GM23248 (cell line): ENCODE data around the gene UROD. TPM values are rescaled to one million over a fixed set of nuclear protein-coding genes. Genes with fewer than 3 reads are reported as not detected.

Experiments
- DNase-seq: peaks from one replicate; pipeline ENCODE4 v3.0.0-alpha.2; 2015
- H2AFZ ChIP-seq: fragments of 200-600 bp; sonication (generic); 2 replicates; pipeline ENCODE4 v1.6.1; 2016; ENCODE audit warnings: antibody characterized with exemption
- H3F3A ChIP-seq: fragments of 200-600 bp; sonication (generic); 2 replicates; pipeline ENCODE4 v1.6.1; 2016; ENCODE audit warnings: mild to moderate bottlenecking, antibody characterized with exemption, mixed run types; ENCODE audit not compliant: insufficient read depth
- H3K27ac ChIP-seq: fragments of 200-600 bp; sonication (generic); 2 replicates; pipeline ENCODE4 v1.5.1; 2016; ENCODE audit warnings: mild to moderate bottlenecking
- H3K27me3 ChIP-seq: fragments of 200-600 bp; sonication (generic); replicated peaks from 2 replicates; pipeline ENCODE4 v1.6.1; 2016; ENCODE audit warnings: mild to moderate bottlenecking; ENCODE audit not compliant: insufficient read depth
- H3K36me3 ChIP-seq: fragments of 200-600 bp; sonication (generic); 2 replicates; pipeline ENCODE4 v1.6.1; 2016; ENCODE audit warnings: low read depth, mild to moderate bottlenecking
- H3K4me1 ChIP-seq: fragments of 200-600 bp; sonication (generic); 2 replicates; pipeline ENCODE4 v1.6.1; 2016; ENCODE audit warnings: mild to moderate bottlenecking; ENCODE audit not compliant: insufficient read depth
- H3K4me2 ChIP-seq: fragments of 200-600 bp; sonication (generic); one replicate; pipeline ENCODE4 v1.6.1; 2016; ENCODE audit warnings: mild to moderate bottlenecking; ENCODE audit not compliant: unreplicated experiment
- H3K4me3 ChIP-seq: fragments of 200-600 bp; sonication (generic); 2 replicates; pipeline ENCODE4 v1.5.1; 2016; ENCODE audit warnings: mild to moderate bottlenecking
- H3K79me2 ChIP-seq: fragments of 200-600 bp; sonication (generic); 2 replicates; pipeline ENCODE4 v1.6.1; 2016; ENCODE audit warnings: mild to moderate bottlenecking; ENCODE audit not compliant: insufficient read depth
- H3K9ac ChIP-seq: fragments of 200-600 bp; sonication (generic); 2 replicates; pipeline ENCODE4 v1.6.1; 2016; ENCODE audit warnings: mild to moderate bottlenecking
- H3K9me2 ChIP-seq: fragments of 200-600 bp; sonication (generic); 2 replicates; pipeline ENCODE4 v1.6.1; 2016; ENCODE audit warnings: mixed run types, mild to moderate bottlenecking, moderate library complexity; ENCODE audit not compliant: insufficient read depth
- H3K9me3 ChIP-seq: fragments of 200-600 bp; sonication (generic); one replicate; pipeline ENCODE4 v1.6.1; 2017; ENCODE audit warnings: low read depth
- H4K20me1 ChIP-seq: fragments of 200-600 bp; sonication (generic); 2 replicates; pipeline ENCODE4 v1.6.0; 2016; ENCODE audit not compliant: insufficient read depth
- EZH2 ChIP-seq: fragments of 200-600 bp; sonication (generic); IDR thresholded peaks from 2 replicates; pipeline ENCODE4 v1.6.1; 2018; ENCODE audit warnings: antibody characterized with exemption, mild to moderate bottlenecking; ENCODE audit not compliant: insufficient read depth, poor library complexity, severe bottlenecking
- EZH2phosphoT487 ChIP-seq: fragments of 200-600 bp; sonication (generic); IDR thresholded peaks from 2 replicates; pipeline ENCODE4 v1.6.1; 2018; ENCODE audit warnings: antibody characterized with exemption, moderate library complexity, mild to moderate bottlenecking, low read depth; ENCODE audit not compliant: insufficient read depth
- WGBS, 2 experiments: methylation state at CpG; one replicate each; pipeline ENCODE4 v1.1.6; 2015 to 2017; ENCODE audit warnings: low lambda C conversion rate in 2 of 2, low coverage in 1 of 2; ENCODE audit errors: missing lambda C conversion rate in 2 of 2; 5-methylcytosine and 5-hydroxymethylcytosine counted together
- in situ Hi-C: fragments of 300-500 bp; cut with MboI; formaldehyde crosslinking; loops from 2 replicates; pipeline ENCODE4 v1.15.0; 2020
- polyA plus RNA-seq: library from polyadenylated mRNA; unstranded; fragments of >200 nt; fragmentation: Nextera tagmentation; extraction: Ambion mirVana; gene quantifications from 2 replicates; pipeline ENCODE4 v1.2.1, GENCODE V29; 2016
- total RNA-seq: library from RNA; depleted of rRNA; stranded (reverse); fragments of >200 nt; shearing (Covaris generic); gene quantifications from 2 replicates; pipeline ENCODE4 v1.2.3, GENCODE V29; 2014

UROD gene
- total and polyA plus RNA-seq, 2 experiments from 2014 or later: 103 to 141 TPM

DNA sequence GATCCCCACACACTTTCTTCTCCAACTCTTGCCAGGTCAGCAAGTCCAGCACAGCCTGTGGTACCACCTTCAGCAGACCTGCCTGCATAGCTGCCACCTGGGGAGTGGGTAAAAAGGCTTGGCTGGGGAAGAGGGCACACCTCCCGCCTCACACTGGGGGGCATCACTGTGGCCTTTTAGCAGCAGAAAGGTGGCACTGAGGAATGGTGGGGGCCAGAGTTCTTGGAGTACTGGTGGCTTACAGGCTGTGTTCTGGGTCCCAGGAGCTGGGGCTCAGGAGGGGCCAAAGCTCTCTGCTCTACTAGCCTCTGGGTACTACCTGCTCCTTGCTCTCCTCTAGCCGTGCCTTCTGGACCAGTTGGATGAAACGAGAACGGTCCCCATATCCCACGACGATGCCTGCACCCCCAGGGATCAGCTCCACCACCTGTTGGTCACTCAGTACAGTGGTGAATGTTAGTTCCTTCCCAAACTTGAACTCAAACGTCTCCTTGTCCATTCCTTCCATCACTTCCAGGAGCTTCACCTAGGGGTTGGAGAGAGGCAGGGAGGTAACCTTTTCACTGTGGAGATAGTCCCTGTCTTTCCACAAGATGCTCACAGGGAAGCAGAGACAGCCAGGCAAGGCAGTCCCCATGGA lies 7.7 kb upstream of the UROD start:
- Histone ChIP-seq H3K27me3 (no peaks in the 10 kb centered on the region), H3F3A (no peaks in the 10 kb centered on the region; the same call in 1 of the 2 replicates), H2AFZ (no peak overlapping the region), H3K4me1 (no peaks in the 10 kb centered on the region), H3K4me2 (no peak overlapping the region), H3K4me3 (no peak overlapping the region), H3K36me3 (no peaks in the 10 kb centered on the region; the same call in 1 of the 2 replicates), H3K9ac (no peak overlapping the region), H3K27ac (no peak overlapping the region), H3K79me2 (peaks cover under 1% of the 10 kb centered on the region), H3K9me2 (no peaks in the 10 kb centered on the region), H3K9me3 (no peaks in the 10 kb centered on the region), H4K20me1 (no peaks in the 10 kb centered on the region)
- TF ChIP-seq EZH2phosphoT487 (no peak), EZH2 (no peak)
- WGBS, 2 experiments: 94% methylated on average over 7 of the region's 7 CpGs
- DNase-seq: no peak
- in situ Hi-C loops: loop anchor here (10.0 kb wide), 1 partner anchor 170 kb away; no protein-coding TSS in a partner anchor

DNA sequence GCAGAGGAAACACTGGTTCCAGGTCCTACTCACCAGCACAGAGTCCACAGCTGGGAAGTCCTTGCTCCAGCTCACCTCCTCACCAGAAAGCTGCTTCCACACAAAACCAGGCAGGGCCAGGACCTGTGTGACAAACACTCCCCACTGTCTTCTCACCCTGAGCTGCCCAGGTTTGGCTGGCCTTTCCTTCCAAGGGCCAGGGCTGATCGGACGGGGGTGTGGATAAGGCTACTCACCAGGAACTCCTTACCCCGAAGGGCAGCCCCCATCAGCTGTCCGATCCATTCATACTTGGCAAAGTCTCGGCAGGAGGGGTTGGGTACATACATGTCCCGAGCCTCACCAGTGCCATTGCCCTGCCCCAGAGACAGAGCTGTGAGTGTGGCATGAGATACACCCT lies 6.3 kb upstream of the UROD start:
- Histone ChIP-seq H3K4me1 (no peaks in the 10 kb centered on the region; the same call in 1 of the 2 replicates), H3K36me3 (no peaks in the 10 kb centered on the region; the same call in 1 of the 2 replicates), H4K20me1 (no peaks in the 10 kb centered on the region), H3F3A (no peaks in the 10 kb centered on the region), H3K9me3 (no peaks in the 10 kb centered on the region), H3K4me2 (no peak overlapping the region), H3K27ac (no peak overlapping the region), H3K79me2 (peaks cover 14% of the 10 kb centered on the region), H2AFZ (no peak overlapping the region), H3K9me2 (no peaks in the 10 kb centered on the region), H3K27me3 (no peaks in the 10 kb centered on the region), H3K9ac (no peak overlapping the region), H3K4me3 (no peak overlapping the region)
- 85 to 86% methylated on average over 6 of the region's 6 CpGs for WGBS, 2 experiments
- TF ChIP-seq EZH2: no peak
- no peak for TF ChIP-seq EZH2phosphoT487
- DNase-seq: no peak
- in situ Hi-C loops: loop anchor here (10.0 kb wide), 1 partner anchor 171 kb away; no protein-coding TSS in a partner anchor

DNA sequence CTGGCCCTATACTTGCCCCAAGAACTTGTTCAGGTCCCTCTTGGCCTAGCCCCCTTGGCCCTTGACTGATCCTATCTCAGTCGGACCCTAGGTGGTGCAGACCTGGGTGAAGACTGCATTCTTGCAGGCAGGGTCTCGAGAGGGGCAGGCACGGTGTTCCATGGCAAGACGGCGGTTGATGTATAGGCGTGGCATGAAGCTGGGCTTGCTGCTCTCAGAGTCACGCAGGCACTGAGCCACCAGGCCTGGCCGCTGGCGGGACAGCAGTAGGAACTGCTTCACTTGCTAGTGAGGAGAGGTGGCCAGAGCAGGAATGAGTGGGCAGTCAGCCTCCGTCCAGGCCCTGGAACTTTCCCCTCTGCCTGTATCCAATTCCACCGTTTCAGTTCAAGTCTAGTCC lies 4.7 kb upstream of the UROD start:
- Histone ChIP-seq H3K79me2 (peaks cover 19% of the 10 kb centered on the region), H2AFZ (no peak overlapping the region), H3K4me2 (no peak overlapping the region), H3K27me3 (no peaks in the 10 kb centered on the region), H4K20me1 (no peaks in the 10 kb centered on the region), H3K9ac (no peak overlapping the region), H3K36me3 (no peaks in the 10 kb centered on the region; the same call in 1 of the 2 replicates), H3F3A (peaks cover 7% of the 10 kb centered on the region; the same call in 1 of the 2 replicates), H3K9me3 (no peaks in the 10 kb centered on the region), H3K4me1 (peaks cover 5% of the 10 kb centered on the region), H3K27ac (no peak overlapping the region), H3K4me3 (no peak overlapping the region), H3K9me2 (no peaks in the 10 kb centered on the region)
- no peak for DNase-seq
- in situ Hi-C loops: loop anchor here (10.0 kb wide), 1 partner anchor 173 kb away; no protein-coding TSS in a partner anchor
- 85 to 89% methylated on average over 11 of the region's 11 CpGs for WGBS, 2 experiments
- no peak for TF ChIP-seq EZH2phosphoT487
- TF ChIP-seq EZH2: no peak

DNA sequence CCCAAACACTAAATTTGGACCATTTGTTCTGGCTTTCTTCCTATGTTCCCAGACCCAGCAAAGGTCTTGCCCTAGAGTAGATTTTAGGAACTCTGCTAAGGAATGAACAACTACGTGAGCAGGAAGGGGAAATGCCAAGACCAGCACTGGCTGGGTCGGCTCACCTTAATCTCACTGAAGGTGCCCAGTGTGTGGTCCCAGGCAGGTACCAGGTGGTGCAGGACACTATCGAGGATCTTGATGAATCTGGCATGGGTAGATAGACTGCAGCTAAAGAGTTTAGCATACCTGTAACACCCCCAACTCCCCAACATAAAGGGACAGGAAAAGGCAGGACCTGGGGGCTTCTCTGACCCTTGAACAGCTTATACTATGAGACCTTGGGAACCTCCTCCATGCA lies 4.0 kb upstream of the UROD start:
- Histone ChIP-seq H3K79me2 (peaks cover 27% of the 10 kb centered on the region), H3K27ac (no peak overlapping the region), H3K4me3 (no peak overlapping the region), H3K4me2 (no peak overlapping the region), H3K9me3 (no peaks in the 10 kb centered on the region), H3K9ac (no peak overlapping the region), H4K20me1 (no peaks in the 10 kb centered on the region), H3K9me2 (no peaks in the 10 kb centered on the region), H3K4me1 (peaks cover 7% of the 10 kb centered on the region), H2AFZ (no peak overlapping the region), H3K36me3 (no peaks in the 10 kb centered on the region; the same call in 1 of the 2 replicates), H3F3A (peaks cover 9% of the 10 kb centered on the region; the same call in 1 of the 2 replicates), H3K27me3 (no peaks in the 10 kb centered on the region)
- in situ Hi-C loops: loop anchor here (10.0 kb wide), 1 partner anchor 173 kb away; no protein-coding TSS in a partner anchor
- TF ChIP-seq EZH2phosphoT487: no peak
- no peak for TF ChIP-seq EZH2
- WGBS, 2 experiments: 82 to 86% methylated on average over 3 of the region's 3 CpGs
- no peak for DNase-seq
